GM23338 (cell line): Measurements from ENCODE around the gene RYR2. TPM values are rescaled to one million over a fixed set of nuclear protein-coding genes. Genes with fewer than 3 reads are reported as not detected.

Experiments used
- ATAC-seq: fragments of 200-7000 bp; cut with Tn5 transposase; 3 replicates; pipeline ENCODE4 v1.9.1; 2020
- DNase-seq: peaks from one replicate; pipeline ENCODE4 v3.0.0-alpha.2; 2015; ENCODE audit warnings: low spot score
- H2AFZ ChIP-seq: fragments of 200-600 bp; sonication (generic); 2 replicates; pipeline ENCODE4 v1.8.0; 2016; ENCODE audit warnings: antibody characterized with exemption, mild to moderate bottlenecking, moderate library complexity
- H3F3A ChIP-seq: fragments of 200-600 bp; sonication (generic); replicated peaks from 2 replicates; pipeline ENCODE4 v1.8.0; 2017; ENCODE audit warnings: antibody characterized with exemption, mixed run types, low read depth
- H3K27ac ChIP-seq: fragments of 200-600 bp; sonication (generic); 2 replicates; pipeline ENCODE4 v1.6.1; 2016; ENCODE audit warnings: low read depth
- H3K27me3 ChIP-seq: fragments of 200-600 bp; sonication (generic); 2 replicates; pipeline ENCODE4 v1.8.0; 2016; ENCODE audit warnings: mild to moderate bottlenecking, mixed run types, moderate library complexity; ENCODE audit not compliant: insufficient read depth
- H3K36me3 ChIP-seq: fragments of 200-600 bp; sonication (generic); 2 replicates; pipeline ENCODE4 v1.8.0; 2016; ENCODE audit warnings: mild to moderate bottlenecking; ENCODE audit not compliant: insufficient read depth
- H3K4me1 ChIP-seq: fragments of 200-600 bp; sonication (generic); 2 replicates; pipeline ENCODE4 v1.8.0; 2016; ENCODE audit warnings: mild to moderate bottlenecking, moderate library complexity; ENCODE audit not compliant: insufficient read depth
- H3K4me2 ChIP-seq: fragments of 200-600 bp; sonication (generic); 2 replicates; pipeline ENCODE4 v1.7.1; 2017; ENCODE audit warnings: mixed run types
- H3K4me3 ChIP-seq: fragments of 200-600 bp; sonication (generic); 2 replicates; pipeline ENCODE4 v1.6.1; 2016; ENCODE audit warnings: mixed run types
- H3K79me2 ChIP-seq: fragments of 200-600 bp; sonication (generic); replicated peaks from 2 replicates; pipeline ENCODE4 v1.8.0; 2017; ENCODE audit warnings: mild to moderate bottlenecking; ENCODE audit not compliant: insufficient read depth
- H3K9me2 ChIP-seq: fragments of 200-600 bp; sonication (generic); 2 replicates; pipeline ENCODE4 v1.8.0; 2017; ENCODE audit not compliant: insufficient read depth
- H4K20me1 ChIP-seq: fragments of 200-600 bp; sonication (generic); replicated peaks from 2 replicates; pipeline ENCODE4 v1.8.0; 2017; ENCODE audit warnings: mild to moderate bottlenecking; ENCODE audit not compliant: insufficient read depth
- H3K27ac Mint-ChIP-seq: 2 replicates; pipeline ENCODE4 v1.8.0; 2020; ENCODE audit warnings: inconsistent platforms, mild to moderate bottlenecking, moderate library complexity, mixed read lengths
- H3K27me3 Mint-ChIP-seq: 3 replicates; pipeline ENCODE4 v1.8.0; 2022; ENCODE audit warnings: low read depth, mild to moderate bottlenecking, moderate library complexity, mixed read lengths, inconsistent platforms; ENCODE audit not compliant: insufficient read depth, poor library complexity
- H3K36me3 Mint-ChIP-seq: 3 replicates; pipeline ENCODE4 v1.8.0; 2021; ENCODE audit warnings: low read depth, mild to moderate bottlenecking, inconsistent platforms, moderate library complexity, mixed read lengths
- H3K4me1 Mint-ChIP-seq: 3 replicates; pipeline ENCODE4 v1.8.0; 2020; ENCODE audit warnings: mild to moderate bottlenecking, inconsistent platforms, mixed read lengths
- H3K4me3 Mint-ChIP-seq: 3 replicates; pipeline ENCODE4 v1.8.0; 2021; ENCODE audit warnings: moderate library complexity, mild to moderate bottlenecking, inconsistent platforms, mixed read lengths
- H3K9me3 Mint-ChIP-seq: 3 replicates; pipeline ENCODE4 v1.8.0; 2020; ENCODE audit warnings: moderate library complexity, mild to moderate bottlenecking, inconsistent platforms, mixed read lengths
- CREB1 ChIP-seq: fragments of 250-450 bp; sonication (Bioruptor Pico); IDR thresholded peaks from 2 replicates; pipeline ENCODE4 v1.5.0; 2020; ENCODE audit warnings: low read depth, mild to moderate bottlenecking, moderate library complexity
- ETS1 ChIP-seq: IDR thresholded peaks from 2 replicates; pipeline ENCODE4 v1.6.1; 2016; ENCODE audit warnings: antibody characterized with exemption
- EZH2 ChIP-seq: fragments of 200-600 bp; sonication (generic); IDR thresholded peaks from one replicate; pipeline ENCODE4 v1.8.0; 2017; ENCODE audit warnings: antibody characterized with exemption, mild to moderate bottlenecking, low read depth; ENCODE audit not compliant: unreplicated experiment
- EZH2phosphoT487 ChIP-seq: fragments of 200-600 bp; sonication (generic); IDR thresholded peaks from one replicate; pipeline ENCODE4 v1.8.1; 2018; ENCODE audit warnings: antibody characterized with exemption; ENCODE audit not compliant: unreplicated experiment
- JUNB ChIP-seq: IDR thresholded peaks from one replicate; pipeline ENCODE4 v1.6.1; 2016; ENCODE audit warnings: antibody characterized with exemption; ENCODE audit not compliant: unreplicated experiment
- NANOG ChIP-seq: IDR thresholded peaks from 2 replicates; pipeline ENCODE4 v1.6.1; 2016; ENCODE audit warnings: antibody characterized with exemption, borderline replicate concordance
- POLR2AphosphoS5 ChIP-seq: IDR thresholded peaks from 2 replicates; pipeline ENCODE4 v1.6.1; 2016; ENCODE audit warnings: antibody characterized with exemption, low read depth
- REST ChIP-seq: IDR thresholded peaks from one replicate; pipeline ENCODE4 v1.6.1; 2018; ENCODE audit warnings: antibody characterized with exemption; ENCODE audit not compliant: unreplicated experiment
- STAT1 ChIP-seq: IDR thresholded peaks from one replicate; pipeline ENCODE4 v1.6.1; 2016; ENCODE audit warnings: antibody characterized with exemption; ENCODE audit not compliant: unreplicated experiment
- ZNF114 ChIP-seq: fragments of 250-450 bp; sonication (Bioruptor Pico); IDR thresholded peaks from 2 replicates; pipeline ENCODE4 v1.5.0; 2020; ENCODE audit warnings: mild to moderate bottlenecking, moderate library complexity
- ZNF331 ChIP-seq: fragments of 250-450 bp; sonication (Bioruptor Pico); IDR thresholded peaks from 2 replicates; pipeline ENCODE4 v1.5.0; 2020; ENCODE audit warnings: low read depth, mild to moderate bottlenecking, moderate library complexity
- polyA plus RNA-seq: library from polyadenylated mRNA; unstranded; fragments of >200 nt; fragmentation: Nextera tagmentation; extraction: Ambion mirVana; gene quantifications from 2 replicates; pipeline ENCODE4 v1.2.1, GENCODE V29; 2016
- total RNA-seq: library from RNA; depleted of rRNA; stranded (reverse); fragments of >200 nt; shearing (Covaris generic); gene quantifications from 2 replicates; pipeline ENCODE4 v1.2.3, GENCODE V29; 2014
- TF ChIP-seq, protein P1 (sequence below): fragments of 250-450 bp; sonication (Bioruptor Pico); IDR thresholded peaks from 2 replicates; pipeline ENCODE4 v1.5.0; 2020; ENCODE audit warnings: mild to moderate bottlenecking, moderate library complexity
- TF ChIP-seq, protein P2 (sequence below), 2 experiments: fragments of 200-600 bp in 1 of 2; sonication (generic) in 1 of 2; conservative IDR thresholded peaks; 2 replicates each; pipeline versions ENCODE4 v1.5.1 to v1.6.1; 2016 to 2017; ENCODE audit warnings: antibody characterized with exemption in 2 of 2, low read depth in 2 of 2, mild to moderate bottlenecking in 2 of 2, moderate library complexity in 1 of 2

RYR2 gene
- total and polyA plus RNA-seq, 2 experiments from 2014 or later = 8.9 to 10.0 TPM

GRCh38 chr1:237058470-237058869, 16.5 kb downstream of the RYR2 start:
- Histone ChIP-seq H4K20me1 (peaks cover 8% of the 10 kb centered on the region; the same call in 1 of the 2 replicates), H3K4me3 (no peak overlapping the region), H3K36me3 (no peaks in the 10 kb centered on the region), H3K79me2 (peaks cover 56% of the 10 kb centered on the region), H3K27ac (no peak overlapping the region), H3K4me1 (peaks cover 30% of the 10 kb centered on the region), H3K9me2 (no peaks in the 10 kb centered on the region), H3K4me2 (no peak overlapping the region), H2AFZ (no peak overlapping the region), H3K27me3 (no peaks in the 10 kb centered on the region), H3F3A (no peaks in the 10 kb centered on the region)
- peaks cover 17% of the 10 kb centered on the region for H3K4me1 Mint-ChIP-seq
- H3K4me3 Mint-ChIP-seq = no peak overlapping the region
- no peak for TF ChIP-seq EZH2
- no peak for TF ChIP-seq CREB1 (CRISPR knock-in tag)
- TF ChIP-seq ETS1 = no peak
- no peak for TF ChIP-seq REST
- no peak for TF ChIP-seq ZNF331 (CRISPR knock-in tag)
- TF ChIP-seq ZNF114 = no peak
- no peak for TF ChIP-seq POLR2AphosphoS5
- TF ChIP-seq, protein P1, sequence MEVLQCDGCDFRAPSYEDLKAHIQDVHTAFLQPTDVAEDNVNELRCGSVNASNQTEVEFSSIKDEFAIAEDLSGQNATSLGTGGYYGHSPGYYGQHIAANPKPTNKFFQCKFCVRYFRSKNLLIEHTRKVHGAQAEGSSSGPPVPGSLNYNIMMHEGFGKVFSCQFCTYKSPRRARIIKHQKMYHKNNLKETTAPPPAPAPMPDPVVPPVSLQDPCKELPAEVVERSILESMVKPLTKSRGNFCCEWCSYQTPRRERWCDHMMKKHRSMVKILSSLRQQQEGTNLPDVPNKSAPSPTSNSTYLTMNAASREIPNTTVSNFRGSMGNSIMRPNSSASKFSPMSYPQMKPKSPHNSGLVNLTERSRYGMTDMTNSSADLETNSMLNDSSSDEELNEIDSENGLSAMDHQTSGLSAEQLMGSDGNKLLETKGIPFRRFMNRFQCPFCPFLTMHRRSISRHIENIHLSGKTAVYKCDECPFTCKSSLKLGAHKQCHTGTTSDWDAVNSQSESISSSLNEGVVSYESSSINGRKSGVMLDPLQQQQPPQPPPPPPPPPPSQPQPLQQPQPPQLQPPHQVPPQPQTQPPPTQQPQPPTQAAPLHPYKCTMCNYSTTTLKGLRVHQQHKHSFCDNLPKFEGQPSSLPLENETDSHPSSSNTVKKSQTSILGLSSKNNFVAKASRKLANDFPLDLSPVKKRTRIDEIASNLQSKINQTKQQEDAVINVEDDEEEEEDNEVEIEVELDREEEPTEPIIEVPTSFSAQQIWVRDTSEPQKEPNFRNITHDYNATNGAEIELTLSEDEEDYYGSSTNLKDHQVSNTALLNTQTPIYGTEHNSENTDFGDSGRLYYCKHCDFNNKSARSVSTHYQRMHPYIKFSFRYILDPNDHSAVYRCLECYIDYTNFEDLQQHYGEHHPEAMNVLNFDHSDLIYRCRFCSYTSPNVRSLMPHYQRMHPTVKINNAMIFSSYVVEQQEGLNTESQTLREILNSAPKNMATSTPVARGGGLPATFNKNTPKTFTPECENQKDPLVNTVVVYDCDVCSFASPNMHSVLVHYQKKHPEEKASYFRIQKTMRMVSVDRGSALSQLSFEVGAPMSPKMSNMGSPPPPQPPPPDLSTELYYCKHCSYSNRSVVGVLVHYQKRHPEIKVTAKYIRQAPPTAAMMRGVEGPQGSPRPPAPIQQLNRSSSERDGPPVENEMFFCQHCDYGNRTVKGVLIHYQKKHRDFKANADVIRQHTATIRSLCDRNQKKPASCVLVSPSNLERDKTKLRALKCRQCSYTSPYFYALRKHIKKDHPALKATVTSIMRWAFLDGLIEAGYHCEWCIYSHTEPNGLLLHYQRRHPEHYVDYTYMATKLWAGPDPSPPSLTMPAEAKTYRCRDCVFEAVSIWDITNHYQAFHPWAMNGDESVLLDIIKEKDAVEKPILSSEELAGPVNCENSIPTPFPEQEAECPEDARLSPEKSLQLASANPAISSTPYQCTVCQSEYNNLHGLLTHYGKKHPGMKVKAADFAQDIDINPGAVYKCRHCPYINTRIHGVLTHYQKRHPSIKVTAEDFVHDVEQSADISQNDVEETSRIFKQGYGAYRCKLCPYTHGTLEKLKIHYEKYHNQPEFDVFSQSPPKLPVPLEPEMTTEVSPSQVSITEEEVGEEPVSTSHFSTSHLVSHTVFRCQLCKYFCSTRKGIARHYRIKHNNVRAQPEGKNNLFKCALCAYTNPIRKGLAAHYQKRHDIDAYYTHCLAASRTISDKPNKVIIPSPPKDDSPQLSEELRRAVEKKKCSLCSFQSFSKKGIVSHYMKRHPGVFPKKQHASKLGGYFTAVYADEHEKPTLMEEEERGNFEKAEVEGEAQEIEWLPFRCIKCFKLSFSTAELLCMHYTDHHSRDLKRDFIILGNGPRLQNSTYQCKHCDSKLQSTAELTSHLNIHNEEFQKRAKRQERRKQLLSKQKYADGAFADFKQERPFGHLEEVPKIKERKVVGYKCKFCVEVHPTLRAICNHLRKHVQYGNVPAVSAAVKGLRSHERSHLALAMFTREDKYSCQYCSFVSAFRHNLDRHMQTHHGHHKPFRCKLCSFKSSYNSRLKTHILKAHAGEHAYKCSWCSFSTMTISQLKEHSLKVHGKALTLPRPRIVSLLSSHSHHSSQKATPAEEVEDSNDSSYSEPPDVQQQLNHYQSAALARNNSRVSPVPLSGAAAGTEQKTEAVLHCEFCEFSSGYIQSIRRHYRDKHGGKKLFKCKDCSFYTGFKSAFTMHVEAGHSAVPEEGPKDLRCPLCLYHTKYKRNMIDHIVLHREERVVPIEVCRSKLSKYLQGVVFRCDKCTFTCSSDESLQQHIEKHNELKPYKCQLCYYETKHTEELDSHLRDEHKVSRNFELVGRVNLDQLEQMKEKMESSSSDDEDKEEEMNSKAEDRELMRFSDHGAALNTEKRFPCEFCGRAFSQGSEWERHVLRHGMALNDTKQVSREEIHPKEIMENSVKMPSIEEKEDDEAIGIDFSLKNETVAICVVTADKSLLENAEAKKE = no peak
- TF ChIP-seq JUNB = no peak
- TF ChIP-seq EZH2phosphoT487 = no peak
- TF ChIP-seq NANOG = no peak
- TF ChIP-seq STAT1 = no peak
- TF ChIP-seq, protein P2, sequence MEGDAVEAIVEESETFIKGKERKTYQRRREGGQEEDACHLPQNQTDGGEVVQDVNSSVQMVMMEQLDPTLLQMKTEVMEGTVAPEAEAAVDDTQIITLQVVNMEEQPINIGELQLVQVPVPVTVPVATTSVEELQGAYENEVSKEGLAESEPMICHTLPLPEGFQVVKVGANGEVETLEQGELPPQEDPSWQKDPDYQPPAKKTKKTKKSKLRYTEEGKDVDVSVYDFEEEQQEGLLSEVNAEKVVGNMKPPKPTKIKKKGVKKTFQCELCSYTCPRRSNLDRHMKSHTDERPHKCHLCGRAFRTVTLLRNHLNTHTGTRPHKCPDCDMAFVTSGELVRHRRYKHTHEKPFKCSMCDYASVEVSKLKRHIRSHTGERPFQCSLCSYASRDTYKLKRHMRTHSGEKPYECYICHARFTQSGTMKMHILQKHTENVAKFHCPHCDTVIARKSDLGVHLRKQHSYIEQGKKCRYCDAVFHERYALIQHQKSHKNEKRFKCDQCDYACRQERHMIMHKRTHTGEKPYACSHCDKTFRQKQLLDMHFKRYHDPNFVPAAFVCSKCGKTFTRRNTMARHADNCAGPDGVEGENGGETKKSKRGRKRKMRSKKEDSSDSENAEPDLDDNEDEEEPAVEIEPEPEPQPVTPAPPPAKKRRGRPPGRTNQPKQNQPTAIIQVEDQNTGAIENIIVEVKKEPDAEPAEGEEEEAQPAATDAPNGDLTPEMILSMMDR (conservative IDR thresholded peaks at IDR 0.05; ENCODE audit: low read depth in 2 of 2) = no peak
- DNase-seq (no peak), ATAC-seq (no peak)
- H3K9me3 Mint-ChIP-seq = no peaks in the 10 kb centered on the region
- no peaks in the 10 kb centered on the region; the same call in 1 of the 3 replicates for H3K36me3 Mint-ChIP-seq
- peaks cover 5% of the 10 kb centered on the region for H3K27me3 Mint-ChIP-seq
- H3K27ac Mint-ChIP-seq = no peak overlapping the region
